DMS53 treated with DMSO at 0.1 percent for 48 hours (cell line): ENCODE data around the gene SLC39A6.
"Not testable (repeated sequence)": the region's sequence is repeated elsewhere in the genome, so short reads cannot be mapped to it uniquely, and the experiment has no call there.

Experiments used
- DNase-seq: peaks from one replicate; lab custom pipeline; 2025; ENCODE audit not compliant: unreplicated experiment; lab: John Stamatoyannopoulos, UW

Gene SLC39A6

GRCh38 chr18:36104749-36105148 lies 24.4 kb downstream of the SLC39A6 start:
- no peak for DNase-seq

GRCh38 chr18:36101943-36102342 lies 27.2 kb downstream of the SLC39A6 start:
- DNase-seq: no peak

- DNase-seq: no peak
These were observed 29.8 kb downstream of the SLC39A6 start for GRCh38 chr18:36099311-36099710.

- no peak for DNase-seq
These were observed 32.2 kb downstream of the SLC39A6 start for GRCh38 chr18:36096955-36097354.

GRCh38 chr18:36095936-36096519 lies 33.1 kb downstream of the SLC39A6 start:
- DNase-seq: peak; percentile 76

- DNase-seq: no peak
These were observed 34.7 kb downstream of the SLC39A6 start for GRCh38 chr18:36094431-36094830.

GRCh38 chr18:36092116-36092515 lies 37.0 kb downstream of the SLC39A6 start:
- not testable (repeated sequence) for DNase-seq

GRCh38 chr18:36089001-36089400 lies 40.1 kb downstream of the SLC39A6 start:
- no peak for DNase-seq

GRCh38 chr18:36088256-36088655 lies 40.9 kb downstream of the SLC39A6 start:
- no peak for DNase-seq

GRCh38 chr18:36086186-36086585 lies 43.0 kb downstream of the SLC39A6 start:
- no peak for DNase-seq

- no peak for DNase-seq
These were observed 43.9 kb downstream of the SLC39A6 start for GRCh38 chr18:36085195-36085594.

- no peak for DNase-seq
These were observed 45.4 kb downstream of the SLC39A6 start for GRCh38 chr18:36083729-36084128.

GRCh38 chr18:36081118-36081517 lies 48.0 kb downstream of the SLC39A6 start:
- not testable (repeated sequence) for DNase-seq

- no peak for DNase-seq
These were observed 50.2 kb downstream of the SLC39A6 start for GRCh38 chr18:36078751-36079529.

- DNase-seq: not testable (repeated sequence)
These were observed 51.4 kb downstream of the SLC39A6 start for GRCh38 chr18:36077764-36078163.

- peak; percentile 63 for DNase-seq
These were observed 53.1 kb downstream of the SLC39A6 start for GRCh38 chr18:36075862-36076587.

- no peak for DNase-seq
These were observed 54.7 kb downstream of the SLC39A6 start for GRCh38 chr18:36074435-36074834.

GRCh38 chr18:36073676-36074075 lies 55.5 kb downstream of the SLC39A6 start:
- no peak for DNase-seq

GRCh38 chr18:36072406-36072805 lies 56.7 kb downstream of the SLC39A6 start:
- DNase-seq: not testable (repeated sequence)

GRCh38 chr18:36067055-36067957 lies 61.8 kb downstream of the SLC39A6 start, which contains the start of gene RPRD1A:
Gene RPRD1A (minus strand): TSS chr18:36067559. CDS start chr18:36067404, 155 bp downstream.
- peak; percentile 92 for DNase-seq

- no peak for DNase-seq
These were observed 62.5 kb downstream of the SLC39A6 start for GRCh38 chr18:36066686-36067054.
